H9 (cell line): ENCODE data around the gene WDR70. TPM values are rescaled to one million over a fixed set of nuclear protein-coding genes. Genes with fewer than 3 reads are reported as not detected.
"Not testable (repeated sequence)": the region's sequence is repeated elsewhere in the genome, so short reads cannot be mapped to it uniquely, and the experiment has no call there.

Experiments used
- DNase-seq: peaks from one replicate; pipeline ENCODE4 v3.0.0-alpha.2; 2017
- H2AFZ ChIP-seq: one replicate; pipeline ENCODE4 v1.6.1; 2013; ENCODE audit warnings: mild to moderate bottlenecking, low read length, control low read depth, moderate library complexity
- H2AK5ac ChIP-seq: 2 replicates; pipeline ENCODE4 v1.6.1; 2013; ENCODE audit warnings: low read length, control low read depth, mixed read lengths; ENCODE audit not compliant: insufficient read length
- H2BK120ac ChIP-seq: one replicate; pipeline ENCODE4 v1.6.1; 2013; ENCODE audit warnings: low read depth, mild to moderate bottlenecking, low read length, control low read depth, inconsistent platforms; ENCODE audit not compliant: poor library complexity, severe bottlenecking
- H2BK12ac ChIP-seq: 2 replicates; pipeline ENCODE4 v1.6.1; 2013; ENCODE audit warnings: low read length, control low read depth, mixed read lengths, low read depth; ENCODE audit not compliant: insufficient read length
- H2BK15ac ChIP-seq: 2 replicates; pipeline ENCODE4 v1.6.1; 2013; ENCODE audit warnings: low read depth, low read length, control low read depth
- H2BK20ac ChIP-seq: one replicate; pipeline ENCODE4 v1.6.1; 2013; ENCODE audit warnings: low read depth, mild to moderate bottlenecking, low read length, control low read depth, inconsistent platforms; ENCODE audit not compliant: poor library complexity, severe bottlenecking
- H2BK5ac ChIP-seq: 2 replicates; pipeline ENCODE4 v1.6.1; 2013; ENCODE audit warnings: low read length, control low read depth, mixed read lengths; ENCODE audit not compliant: insufficient read length
- H3K14ac ChIP-seq: 2 replicates; pipeline ENCODE4 v1.6.1; 2013; ENCODE audit warnings: low read length, control low read depth; ENCODE audit not compliant: insufficient read depth
- H3K18ac ChIP-seq: 2 replicates; pipeline ENCODE4 v1.6.1; 2013; ENCODE audit warnings: low read depth, mild to moderate bottlenecking, mixed read lengths, low read length, control low read depth; ENCODE audit not compliant: insufficient read length
- H3K23ac ChIP-seq: 2 replicates; pipeline ENCODE4 v1.6.1; 2013; ENCODE audit warnings: low read length, control low read depth, mixed read lengths, low read depth; ENCODE audit not compliant: insufficient read length
- H3K23me2 ChIP-seq: 2 replicates; pipeline ENCODE4 v1.6.1; 2013; ENCODE audit warnings: low read depth, mild to moderate bottlenecking, mixed read lengths, low read length, control low read depth; ENCODE audit not compliant: insufficient read length, poor library complexity, severe bottlenecking
- H3K27ac ChIP-seq: 2 replicates; pipeline ENCODE4 v1.5.1; 2013; ENCODE audit warnings: low read length, control low read depth, mixed read lengths, low read depth; ENCODE audit not compliant: insufficient read length
- H3K27me3 ChIP-seq: 2 replicates; pipeline ENCODE4 v1.6.1; 2013; ENCODE audit warnings: low read length, control low read depth, inconsistent platforms; ENCODE audit not compliant: insufficient read depth
- H3K4ac ChIP-seq: 2 replicates; pipeline ENCODE4 v1.6.1; 2013; ENCODE audit warnings: low read depth, mild to moderate bottlenecking, control low read depth, inconsistent platforms, low read length, moderate library complexity
- H3K4me1 ChIP-seq: 2 replicates; pipeline ENCODE4 v1.6.1; 2013; ENCODE audit warnings: low read length, control low read depth, inconsistent platforms; ENCODE audit not compliant: insufficient read depth
- H3K4me2 ChIP-seq: 2 replicates; pipeline ENCODE4 v1.6.1; 2013; ENCODE audit warnings: low read length, control low read depth, mixed read lengths; ENCODE audit not compliant: insufficient read length, insufficient read depth
- H3K56ac ChIP-seq: 2 replicates; pipeline ENCODE4 v1.6.1; 2013; ENCODE audit warnings: low read depth, mild to moderate bottlenecking, mixed read lengths, low read length, control low read depth; ENCODE audit not compliant: insufficient read length
- H3K79me1 ChIP-seq: 2 replicates; pipeline ENCODE4 v1.6.1; 2013; ENCODE audit warnings: low read depth, mild to moderate bottlenecking, moderate library complexity, low read length, control low read depth, inconsistent platforms; ENCODE audit not compliant: insufficient read depth, poor library complexity, severe bottlenecking
- H3K79me2 ChIP-seq: 2 replicates; pipeline ENCODE4 v1.6.1; 2013; ENCODE audit warnings: low read length, control low read depth, inconsistent platforms; ENCODE audit not compliant: insufficient read depth
- H3K9ac ChIP-seq: 2 replicates; pipeline ENCODE4 v1.6.1; 2013; ENCODE audit warnings: low read length, control low read depth, mixed read lengths; ENCODE audit not compliant: insufficient read length; ENCODE audit errors: extremely low read depth
- H3K9me3 ChIP-seq: one replicate; pipeline ENCODE4 v1.6.1; 2013; ENCODE audit warnings: low read depth, low read length, inconsistent platforms; ENCODE audit not compliant: control insufficient read depth
- H3T11ph ChIP-seq: one replicate; pipeline ENCODE4 v1.6.1; 2013; ENCODE audit warnings: mild to moderate bottlenecking, low read length, control low read depth, inconsistent platforms
- H4K20me1 ChIP-seq: one replicate; pipeline ENCODE4 v1.6.1; 2013; ENCODE audit not compliant: control insufficient read depth, insufficient read length, insufficient read depth
- H4K5ac ChIP-seq: 2 replicates; pipeline ENCODE4 v1.6.1; 2013; ENCODE audit warnings: low read depth, mild to moderate bottlenecking, mixed read lengths, low read length, control low read depth; ENCODE audit not compliant: insufficient read length
- H4K8ac ChIP-seq: replicated peaks from 2 replicates; pipeline ENCODE4 v1.6.1; 2013; ENCODE audit warnings: low read length, control low read depth, mixed read lengths, low read depth; ENCODE audit not compliant: insufficient read length
- H4K91ac ChIP-seq: 2 replicates; pipeline ENCODE4 v1.6.1; 2013; ENCODE audit warnings: low read depth, mild to moderate bottlenecking, moderate library complexity, mixed read lengths, low read length, control low read depth; ENCODE audit not compliant: insufficient read length
- H3K27ac Mint-ChIP-seq, 3 experiments: 2 replicates in 2 of 3; 3 replicates in 1 of 3; pipeline ENCODE4 v1.8.0; 2020 to 2021; ENCODE audit warnings: mixed read lengths in 3 of 3, mild to moderate bottlenecking in 1 of 3, moderate library complexity in 1 of 3
- H3K27me3 Mint-ChIP-seq: 2 replicates; pipeline ENCODE4 v1.8.0; 2021; ENCODE audit warnings: low read depth, mild to moderate bottlenecking, moderate library complexity, mixed read lengths
- H3K36me3 Mint-ChIP-seq, 3 experiments: 2 replicates in 2 of 3; 3 replicates in 1 of 3; pipeline ENCODE4 v1.8.0; 2020 to 2021; ENCODE audit warnings: low read depth in 3 of 3, mixed read lengths in 3 of 3; ENCODE audit not compliant: insufficient read depth in 1 of 3
- H3K4me1 Mint-ChIP-seq, 2 experiments: 2 replicates each; pipeline ENCODE4 v1.8.0; 2020; ENCODE audit warnings: mixed read lengths in 2 of 2
- H3K4me3 Mint-ChIP-seq, 2 experiments: 2 replicates in 1 of 2; 3 replicates in 1 of 2; pipeline ENCODE4 v1.8.0; 2020 to 2021; ENCODE audit warnings: mild to moderate bottlenecking in 2 of 2, mixed read lengths in 2 of 2, moderate library complexity in 1 of 2
- H3K9me3 Mint-ChIP-seq, 2 experiments: 2 replicates in 1 of 2; 3 replicates in 1 of 2; pipeline ENCODE4 v1.8.0; 2020; ENCODE audit warnings: mild to moderate bottlenecking in 2 of 2, mixed read lengths in 2 of 2, moderate library complexity in 1 of 2
- WGBS: extraction: QIAGEN DNeasy Blood & Tissue Kit; methylation state at CpG from one replicate; pipeline ENCODE4 v1.1.7; 2013; ENCODE audit warnings: missing lambda C conversion rate, low lambda C conversion rate, mixed read lengths; ENCODE audit not compliant: insufficient read length; ENCODE audit errors: extremely low coverage; 5-methylcytosine and 5-hydroxymethylcytosine counted together
- total RNA-seq: library from RNA; stranded (reverse); gene quantifications from 2 replicates; pipeline ENCODE4 v1.2.1, GENCODE V29; 2021
- TF ChIP-seq, protein P1 (sequence below): fragments of 200-600 bp; sonication (generic); conservative IDR thresholded peaks from 3 replicates; pipeline ENCODE4 v1.8.0; 2021; ENCODE audit warnings: antibody characterized with exemption, mild to moderate bottlenecking

WDR70 gene
- total RNA-seq, 1 experiment from 2014 or later: 38.1 TPM

GRCh38 chr5:37645707-37646106 lies 266.6 kb downstream of the WDR70 start:
- no peaks in the 10 kb centered on the region for H3K9me3 ChIP-seq
- no peak overlapping the region for H2BK15ac ChIP-seq
- no peaks in the 10 kb centered on the region for H3K36me3 Mint-ChIP-seq
- H3K4me1 Mint-ChIP-seq: no peaks in the 10 kb centered on the region
- H2BK120ac ChIP-seq: no peak overlapping the region
- H3K14ac ChIP-seq: no peak overlapping the region
- no peak for DNase-seq
- no peaks in the 10 kb centered on the region for H3K4me1 ChIP-seq
- TF ChIP-seq, protein P1, sequence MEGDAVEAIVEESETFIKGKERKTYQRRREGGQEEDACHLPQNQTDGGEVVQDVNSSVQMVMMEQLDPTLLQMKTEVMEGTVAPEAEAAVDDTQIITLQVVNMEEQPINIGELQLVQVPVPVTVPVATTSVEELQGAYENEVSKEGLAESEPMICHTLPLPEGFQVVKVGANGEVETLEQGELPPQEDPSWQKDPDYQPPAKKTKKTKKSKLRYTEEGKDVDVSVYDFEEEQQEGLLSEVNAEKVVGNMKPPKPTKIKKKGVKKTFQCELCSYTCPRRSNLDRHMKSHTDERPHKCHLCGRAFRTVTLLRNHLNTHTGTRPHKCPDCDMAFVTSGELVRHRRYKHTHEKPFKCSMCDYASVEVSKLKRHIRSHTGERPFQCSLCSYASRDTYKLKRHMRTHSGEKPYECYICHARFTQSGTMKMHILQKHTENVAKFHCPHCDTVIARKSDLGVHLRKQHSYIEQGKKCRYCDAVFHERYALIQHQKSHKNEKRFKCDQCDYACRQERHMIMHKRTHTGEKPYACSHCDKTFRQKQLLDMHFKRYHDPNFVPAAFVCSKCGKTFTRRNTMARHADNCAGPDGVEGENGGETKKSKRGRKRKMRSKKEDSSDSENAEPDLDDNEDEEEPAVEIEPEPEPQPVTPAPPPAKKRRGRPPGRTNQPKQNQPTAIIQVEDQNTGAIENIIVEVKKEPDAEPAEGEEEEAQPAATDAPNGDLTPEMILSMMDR: no peak
- no peaks in the 10 kb centered on the region for H3K23me2 ChIP-seq
- no peak overlapping the region for H3K56ac ChIP-seq
- no peak overlapping the region for H3K4ac ChIP-seq
- H2AK5ac ChIP-seq: no peak overlapping the region
- no peak overlapping the region for H2BK5ac ChIP-seq
- no peaks in the 10 kb centered on the region for H3K27me3 ChIP-seq
- no peak overlapping the region for H4K8ac ChIP-seq
- H3K4me3 Mint-ChIP-seq: no peak overlapping the region
- H3K27me3 Mint-ChIP-seq: no peaks in the 10 kb centered on the region
- no peak overlapping the region for H3K23ac ChIP-seq
- H3K4me2 ChIP-seq: no peak overlapping the region
- no peak overlapping the region for H4K91ac ChIP-seq
- H3K9ac ChIP-seq: no peak overlapping the region
- no peak overlapping the region for H3K18ac ChIP-seq
- H3T11ph ChIP-seq: no peak overlapping the region
- H4K20me1 ChIP-seq: no peaks in the 10 kb centered on the region
- no peak overlapping the region for H4K5ac ChIP-seq
- no peaks in the 10 kb centered on the region for H3K79me1 ChIP-seq
- H3K27ac ChIP-seq: no peak overlapping the region
- H2BK12ac ChIP-seq: no peak overlapping the region
- no peak overlapping the region for H3K27ac Mint-ChIP-seq
- no peak overlapping the region for H2BK20ac ChIP-seq
- no peaks in the 10 kb centered on the region for H3K79me2 ChIP-seq
- no CpG with 5 or more reads among the region's 1 CpG for WGBS
- H3K9me3 Mint-ChIP-seq: peaks cover 3 to 4% of the 10 kb centered on the region in 2 experiments; a peak in 3 of 5 replicates
- no peak overlapping the region for H2AFZ ChIP-seq

- not testable (repeated sequence) for H3K18ac ChIP-seq, H3K36me3 Mint-ChIP-seq, H3T11ph ChIP-seq
These were observed 275.4 kb downstream of the WDR70 start for GRCh38 chr5:37654566-37654965.

More at GRCh38 chr5:37654566-37654965, 275.4 kb downstream of the WDR70 start:
- not testable (repeated sequence) for H3K4me1 Mint-ChIP-seq, H3K79me2 ChIP-seq, H3K27me3 ChIP-seq, H4K8ac ChIP-seq, H2BK5ac ChIP-seq, H3K4me2 ChIP-seq, H2AFZ ChIP-seq, H3K27ac Mint-ChIP-seq, H3K79me1 ChIP-seq, H3K4ac ChIP-seq, H4K5ac ChIP-seq, H2BK12ac ChIP-seq, H2BK120ac ChIP-seq, H3K14ac ChIP-seq, H2BK15ac ChIP-seq, H4K20me1 ChIP-seq, H4K91ac ChIP-seq, DNase-seq, H3K9ac ChIP-seq, H3K27ac ChIP-seq, H3K23ac ChIP-seq, H2BK20ac ChIP-seq, H3K27me3 Mint-ChIP-seq, H3K9me3 ChIP-seq, H3K23me2 ChIP-seq, H2AK5ac ChIP-seq, H3K4me3 Mint-ChIP-seq, H3K56ac ChIP-seq, H3K4me1 ChIP-seq
- H3K9me3 Mint-ChIP-seq: peaks cover 3 to 27% of the 10 kb centered on the region in 2 experiments; a peak in 4 of 5 replicates
- WGBS: no CpG with 5 or more reads among the region's 1 CpG
